Keratinocyte (primary cell): ENCODE measurements around the gene ELOB.

Experiments used
- EZH2 ChIP-seq: IDR thresholded peaks from one replicate; pipeline ENCODE4 v1.6.1; 2012; ENCODE audit warnings: inconsistent platforms, mild to moderate bottlenecking, low read length, moderate library complexity
- TF ChIP-seq, protein P1 (sequence below), 3 experiments: IDR thresholded peaks in 1 of 3; conservative IDR thresholded peaks in 1 of 3; optimal IDR thresholded peaks in 1 of 3; 2 replicates in 2 of 3; 3 replicates in 1 of 3; pipeline versions ENCODE3 to v1.5.1; 2011; ENCODE audit warnings: low read length in 3 of 3, mild to moderate bottlenecking in 3 of 3, moderate library complexity in 2 of 3, control low read depth in 1 of 3, inconsistent platforms in 1 of 3; ENCODE audit not compliant: insufficient read depth in 2 of 3; ENCODE audit errors: extremely low read depth in 1 of 3

DNA sequence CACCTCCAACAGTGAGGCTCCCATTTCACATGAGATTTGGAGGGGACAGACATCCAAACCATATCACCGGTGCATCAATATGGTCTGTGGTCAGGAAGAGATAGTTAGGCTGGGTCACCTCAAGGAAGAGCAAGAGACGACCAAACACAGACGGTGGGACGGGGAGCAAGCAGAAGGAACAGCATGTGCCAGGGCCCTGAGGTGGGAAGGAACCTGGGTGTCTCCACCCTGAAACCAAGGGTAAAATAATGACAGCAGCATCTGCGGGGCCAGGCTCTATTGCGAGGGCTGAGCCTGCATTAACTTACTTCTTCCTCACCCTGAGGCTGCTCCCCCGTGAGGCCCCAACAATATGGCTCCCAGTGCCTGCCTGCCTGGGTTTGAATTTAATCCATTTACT is 31.1 kb upstream of the ELOB start:
- TF ChIP-seq, protein P1, sequence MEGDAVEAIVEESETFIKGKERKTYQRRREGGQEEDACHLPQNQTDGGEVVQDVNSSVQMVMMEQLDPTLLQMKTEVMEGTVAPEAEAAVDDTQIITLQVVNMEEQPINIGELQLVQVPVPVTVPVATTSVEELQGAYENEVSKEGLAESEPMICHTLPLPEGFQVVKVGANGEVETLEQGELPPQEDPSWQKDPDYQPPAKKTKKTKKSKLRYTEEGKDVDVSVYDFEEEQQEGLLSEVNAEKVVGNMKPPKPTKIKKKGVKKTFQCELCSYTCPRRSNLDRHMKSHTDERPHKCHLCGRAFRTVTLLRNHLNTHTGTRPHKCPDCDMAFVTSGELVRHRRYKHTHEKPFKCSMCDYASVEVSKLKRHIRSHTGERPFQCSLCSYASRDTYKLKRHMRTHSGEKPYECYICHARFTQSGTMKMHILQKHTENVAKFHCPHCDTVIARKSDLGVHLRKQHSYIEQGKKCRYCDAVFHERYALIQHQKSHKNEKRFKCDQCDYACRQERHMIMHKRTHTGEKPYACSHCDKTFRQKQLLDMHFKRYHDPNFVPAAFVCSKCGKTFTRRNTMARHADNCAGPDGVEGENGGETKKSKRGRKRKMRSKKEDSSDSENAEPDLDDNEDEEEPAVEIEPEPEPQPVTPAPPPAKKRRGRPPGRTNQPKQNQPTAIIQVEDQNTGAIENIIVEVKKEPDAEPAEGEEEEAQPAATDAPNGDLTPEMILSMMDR (optimal IDR thresholded peaks at IDR 0.05 in 1 of 3, IDR thresholded peaks at IDR 0.05 in 1 of 3, conservative IDR thresholded peaks at IDR 0.05 in 1 of 3; ENCODE audit: extremely low read depth in 1 of 3, insufficient read depth in 2 of 3, low read length in 3 of 3) = no peak
- TF ChIP-seq EZH2 = no peak
